ENCODE results near the gene RPRD1A. TPM values are rescaled to one million over a fixed set of nuclear protein-coding genes. Genes with fewer than 3 reads are reported as not detected.

The RPRD1A gene
- total RNA-seq, 1 experiment from 2014 or later = 80.7 TPM

DNA sequence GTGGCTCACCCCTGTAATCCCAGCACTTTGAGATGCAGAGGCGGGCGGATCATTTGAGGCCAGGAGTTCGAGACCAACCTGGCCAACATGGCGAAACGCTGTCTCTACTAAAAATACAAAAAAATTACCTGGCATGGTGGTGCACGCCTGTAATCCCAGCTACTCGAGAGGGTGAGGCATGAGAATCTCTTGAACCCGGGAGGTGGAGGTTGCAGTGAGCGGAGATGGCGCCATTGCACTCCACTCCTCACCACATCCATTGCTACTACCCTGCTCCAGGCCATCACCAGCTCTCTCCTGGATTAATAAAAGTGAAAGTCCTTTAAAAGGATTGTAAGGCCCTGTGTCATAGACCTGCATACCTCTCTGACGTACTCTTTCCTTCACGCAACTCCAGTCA lies 93.7 kb downstream of the RPRD1A start:
- H3K9ac ChIP-seq (ENCODE audit: low read length) = peak overlapping the region; percentile 77
- CTCF ChIA-PET = no interaction called here
- no peak for DNase-seq (ENCODE audit: low read depth, low spot score)
- no peaks in the 10 kb centered on the region for H3K9me3 ChIP-seq (ENCODE audit: control insufficient read depth in 1 of 2, insufficient read depth in 1 of 2, low read depth in 1 of 2, low read length in 2 of 2)
- H3K9me2 ChIP-seq (ENCODE audit: insufficient read depth) = no peaks in the 10 kb centered on the region
- peak overlapping the region; percentile 90 for H3K4me2 ChIP-seq (ENCODE audit: low read length)
- BruUV-seq (replicated peaks) = no TSS peak
- intact Hi-C loops (cut with micrococcal nuclease) = loop anchor here (5.0 kb wide), 1 partner anchor 586 kb away; no protein-coding TSS in a partner anchor
- no peak for TF ChIP-seq FOSL1 (IDR thresholded peaks at IDR 0.05; ENCODE audit: low read depth)
- TF ChIP-seq CTCF (IDR thresholded peaks at IDR 0.05 in 2 of 3, conservative IDR thresholded peaks at IDR 0.05 in 1 of 3; ENCODE audit: borderline replicate concordance in 1 of 3, insufficient read depth in 1 of 3, low read depth in 2 of 3, low read length in 2 of 3) = no peak
- TF ChIP-seq ZNF274 (IDR thresholded peaks at IDR 0.05; ENCODE audit: low read depth, low read length) = no peak
- no peak for TF ChIP-seq YY1 (IDR thresholded peaks at IDR 0.05; ENCODE audit: extremely low read depth, insufficient replicate concordance, low read depth, low read length)
- no peak for TF ChIP-seq ZFX (IDR thresholded peaks at IDR 0.05)
- TF ChIP-seq, protein P1, sequence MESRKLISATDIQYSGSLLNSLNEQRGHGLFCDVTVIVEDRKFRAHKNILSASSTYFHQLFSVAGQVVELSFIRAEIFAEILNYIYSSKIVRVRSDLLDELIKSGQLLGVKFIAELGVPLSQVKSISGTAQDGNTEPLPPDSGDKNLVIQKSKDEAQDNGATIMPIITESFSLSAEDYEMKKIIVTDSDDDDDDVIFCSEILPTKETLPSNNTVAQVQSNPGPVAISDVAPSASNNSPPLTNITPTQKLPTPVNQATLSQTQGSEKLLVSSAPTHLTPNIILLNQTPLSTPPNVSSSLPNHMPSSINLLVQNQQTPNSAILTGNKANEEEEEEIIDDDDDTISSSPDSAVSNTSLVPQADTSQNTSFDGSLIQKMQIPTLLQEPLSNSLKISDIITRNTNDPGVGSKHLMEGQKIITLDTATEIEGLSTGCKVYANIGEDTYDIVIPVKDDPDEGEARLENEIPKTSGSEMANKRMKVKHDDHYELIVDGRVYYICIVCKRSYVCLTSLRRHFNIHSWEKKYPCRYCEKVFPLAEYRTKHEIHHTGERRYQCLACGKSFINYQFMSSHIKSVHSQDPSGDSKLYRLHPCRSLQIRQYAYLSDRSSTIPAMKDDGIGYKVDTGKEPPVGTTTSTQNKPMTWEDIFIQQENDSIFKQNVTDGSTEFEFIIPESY (IDR thresholded peaks at IDR 0.05; ENCODE audit: extremely low read depth, insufficient replicate concordance, low read length) = no peak
- no peak for TF ChIP-seq SP1 (IDR thresholded peaks at IDR 0.05; ENCODE audit: low read depth)
- no peak for TF ChIP-seq MAX (IDR thresholded peaks at IDR 0.05)
- TF ChIP-seq ATF3 (IDR thresholded peaks at IDR 0.05) = no peak
- no peak for TF ChIP-seq EGR1 (IDR thresholded peaks at IDR 0.05; ENCODE audit: low read depth)
- TF ChIP-seq SIN3A (IDR thresholded peaks at IDR 0.05; ENCODE audit: low read depth) = no peak
- TF ChIP-seq TCF7L2 (IDR thresholded peaks at IDR 0.05; ENCODE audit: borderline replicate concordance, extremely low read depth, insufficient read depth, insufficient read length) = no peak
- TF ChIP-seq REST (IDR thresholded peaks at IDR 0.05; ENCODE audit: low read depth) = no peak
- TF ChIP-seq SRF (IDR thresholded peaks at IDR 0.05; ENCODE audit: low read depth) = no peak
- TF ChIP-seq CBX3 (IDR thresholded peaks at IDR 0.05; ENCODE audit: low read depth) = no peak
- no peak for TF ChIP-seq EZH2phosphoT487 (IDR thresholded peaks at IDR 0.05; ENCODE audit: borderline replicate concordance)
- no peak for TF ChIP-seq EZH2 (IDR thresholded peaks at IDR 0.05)
- H3K36me3 ChIP-seq (ENCODE audit: control insufficient read depth in 1 of 2, insufficient read depth in 2 of 2, low read length in 2 of 2) = peaks cover 23 to 25% of the 10 kb centered on the region in 2 experiments
- no peaks in the 10 kb centered on the region for H3K27me3 ChIP-seq (ENCODE audit: insufficient read depth, low read length)
- POLR2A ChIA-PET = no interaction called here
- H3K4me3 ChIP-seq (replicated peaks in 1 of 2; ENCODE audit: low read depth in 1 of 2, low read length in 2 of 2) = peak overlapping the region; percentile 83 to 89
- H3K27ac ChIP-seq (ENCODE audit: low read depth, low read length) = no peak overlapping the region
- no peaks in the 10 kb centered on the region for H4K20me1 ChIP-seq (ENCODE audit: insufficient read depth)
- H3K4me1 ChIP-seq (ENCODE audit: control insufficient read depth in 1 of 2, insufficient read depth in 2 of 2, low read length in 2 of 2) = peaks cover 0 to 18% of the 10 kb centered on the region in 2 experiments; a peak in 2 of 4 replicates
- RAD21 ChIA-PET (ENCODE audit: low non-redundant PET in 1 of 2, low total read pairs in 2 of 2, uncharacterized antibody in 2 of 2, unreplicated experiment in 2 of 2) = no interaction called here
- peaks cover 30% of the 10 kb centered on the region for H3K79me2 ChIP-seq (ENCODE audit: insufficient read depth, low read length)
- no peak for ATAC-seq
- no peak overlapping the region for H2AFZ ChIP-seq (ENCODE audit: low read depth, low read length, poor library complexity, severe bottlenecking)

Data from HCT116 (cell line).